H1 (cell line): Measurements from ENCODE around the gene ASIC1. TPM values are rescaled to one million over a fixed set of nuclear protein-coding genes. Genes with fewer than 3 reads are reported as not detected.

ENCODE experiments used
- CTCF ChIA-PET: fragments of 300-600 bp; sonication (Branson Sonifier 250); formaldehyde crosslinking; loops from one replicate; lab custom pipeline; 2021; ENCODE audit not compliant: partially characterized antibody; lab: Charles Lee
- POLR2A ChIA-PET: fragments of 300-600 bp; sonication (Branson Sonifier 250); formaldehyde crosslinking; loops from one replicate; lab custom pipeline; 2021; ENCODE audit warnings: inconsistent platforms; ENCODE audit not compliant: partially characterized antibody; lab: Charles Lee
- DNase-seq, 2 experiments: peaks; one replicate each; pipeline versions ENCODE4 v3.0.0 to v3.0.0-alpha.2; 2010 to 2022; ENCODE audit warnings: low spot score in 2 of 2, low read depth in 1 of 2, mixed read lengths in 1 of 2
- FAIRE-seq: peaks from 2 replicates; lab custom pipeline; 2011; peaks lifted over from hg19 to GRCh38; lab: Jason Lieb, UNC
- H2AFZ ChIP-seq: 2 replicates; pipeline ENCODE4 v1.8.1; 2012; ENCODE audit warnings: low read length, inconsistent platforms
- H2AK5ac ChIP-seq: 2 replicates; pipeline ENCODE4 v1.6.1; 2013; ENCODE audit warnings: low read depth, low read length
- H2BK120ac ChIP-seq: replicated peaks from 2 replicates; pipeline ENCODE3; 2013; ENCODE audit warnings: low read depth, low read length, inconsistent platforms
- H2BK12ac ChIP-seq: 2 replicates; pipeline ENCODE4 v1.6.1; 2013; ENCODE audit warnings: low read depth, low read length
- H2BK15ac ChIP-seq: 2 replicates; pipeline ENCODE4 v1.6.1; 2013; ENCODE audit warnings: low read length
- H2BK20ac ChIP-seq: 2 replicates; pipeline ENCODE4 v1.6.1; 2013; ENCODE audit warnings: low read length
- H2BK5ac ChIP-seq: 2 replicates; pipeline ENCODE4 v1.6.1; 2013; ENCODE audit warnings: low read depth, low read length
- H3K14ac ChIP-seq: 2 replicates; pipeline ENCODE4 v1.6.1; 2013; ENCODE audit warnings: inconsistent platforms; ENCODE audit not compliant: insufficient read length
- H3K18ac ChIP-seq: 2 replicates; pipeline ENCODE4 v1.6.1; 2013; ENCODE audit warnings: low read length; ENCODE audit errors: extremely low read depth
- H3K23ac ChIP-seq: 2 replicates; pipeline ENCODE4 v1.6.1; 2013; ENCODE audit warnings: inconsistent platforms; ENCODE audit not compliant: insufficient read length
- H3K23me2 ChIP-seq: 2 replicates; pipeline ENCODE4 v1.6.1; 2013; ENCODE audit warnings: low read depth, low read length
- H3K27ac ChIP-seq: 2 replicates; pipeline ENCODE4 v1.6.1; 2011; ENCODE audit warnings: low read depth, low read length, inconsistent platforms
- H3K27me3 ChIP-seq, 4 experiments: replicated peaks in 1 of 4; 1 replicate in 1 of 4; 2 replicates in 3 of 4; pipeline versions ENCODE4 v1.6.1 to v1.8.1; 2011 to 2013; ENCODE audit warnings: low read length in 3 of 4, mild to moderate bottlenecking in 3 of 4, inconsistent platforms in 2 of 4, mixed read lengths in 2 of 4, moderate library complexity in 1 of 4; ENCODE audit not compliant: control insufficient read depth in 3 of 4, insufficient read depth in 3 of 4; ENCODE audit errors: extremely low read depth in 1 of 4
- H3K36me3 ChIP-seq, 4 experiments: 2 replicates each; pipeline versions ENCODE4 v1.6.1 to v1.8.1; 2011 to 2013; ENCODE audit warnings: mild to moderate bottlenecking in 4 of 4, low read length in 3 of 4, moderate library complexity in 2 of 4, control low read depth in 1 of 4, inconsistent platforms in 1 of 4; ENCODE audit not compliant: insufficient read depth in 4 of 4, control insufficient read depth in 2 of 4
- H3K4ac ChIP-seq: replicated peaks from 2 replicates; pipeline ENCODE3; 2013; ENCODE audit warnings: low read length, low read depth, mixed read lengths, inconsistent platforms; ENCODE audit not compliant: insufficient read length
- H3K4me1 ChIP-seq, 4 experiments: replicated peaks in 1 of 4; 1 replicate in 1 of 4; 2 replicates in 3 of 4; pipeline versions ENCODE4 v1.6.1 to v1.8.1; 2011 to 2013; ENCODE audit warnings: low read length in 3 of 4, inconsistent platforms in 2 of 4, mixed read lengths in 1 of 4; ENCODE audit not compliant: insufficient read depth in 4 of 4, control insufficient read depth in 3 of 4
- H3K4me2 ChIP-seq, 2 experiments: 2 replicates each; pipeline versions ENCODE4 v1.6.1 to v1.8.1; 2011 to 2013; ENCODE audit warnings: low read depth in 2 of 2, low read length in 2 of 2, control low read depth in 1 of 2, inconsistent platforms in 1 of 2, mild to moderate bottlenecking in 1 of 2; ENCODE audit not compliant: insufficient read depth in 1 of 2
- H3K4me3 ChIP-seq, 4 experiments: fragments of 200-600, 300-600 bp in 1 of 4; sonication (generic), shearing (Covaris generic), sonication (Bioruptor Twin) in 1 of 4; 2 replicates each; pipeline versions ENCODE4 v1.5.1 to v1.8.1; 2011 to 2016; ENCODE audit warnings: low read length in 4 of 4, low read depth in 3 of 4, control low read depth in 2 of 4, inconsistent platforms in 2 of 4, mild to moderate bottlenecking in 2 of 4, mixed read lengths in 1 of 4, moderate library complexity in 1 of 4; ENCODE audit not compliant: insufficient read depth in 2 of 4; ENCODE audit errors: extremely low read depth in 1 of 4
- H3K56ac ChIP-seq: replicated peaks from 2 replicates; pipeline ENCODE3; 2013; ENCODE audit warnings: low read depth, mild to moderate bottlenecking, mixed read lengths, low read length, inconsistent platforms; ENCODE audit not compliant: insufficient read length
- H3K79me1 ChIP-seq: 2 replicates; pipeline ENCODE4 v1.6.1; 2013; ENCODE audit warnings: low read depth, low read length, control low read depth
- H3K79me2 ChIP-seq, 2 experiments: 2 replicates each; pipeline versions ENCODE4 v1.6.1 to v1.8.1; 2012 to 2013; ENCODE audit warnings: low read length in 2 of 2, mild to moderate bottlenecking in 2 of 2, inconsistent platforms in 1 of 2; ENCODE audit not compliant: insufficient read depth in 2 of 2, control insufficient read depth in 1 of 2
- H3K9ac ChIP-seq, 4 experiments: replicated peaks in 1 of 4; 1 replicate in 1 of 4; 2 replicates in 3 of 4; pipeline versions ENCODE4 v1.6.1 to v1.8.1; 2011 to 2013; ENCODE audit warnings: low read depth in 3 of 4, low read length in 3 of 4, control low read depth in 2 of 4, mild to moderate bottlenecking in 2 of 4, moderate library complexity in 2 of 4, inconsistent platforms in 1 of 4; ENCODE audit errors: extremely low read depth in 1 of 4
- H3K9me3 ChIP-seq, 2 experiments: 2 replicates each; pipeline versions ENCODE4 v1.6.1 to v1.8.1; 2012 to 2013; ENCODE audit warnings: mild to moderate bottlenecking in 2 of 2, moderate library complexity in 2 of 2, control low read depth in 1 of 2, inconsistent platforms in 1 of 2, low read depth in 1 of 2, low read length in 1 of 2, mixed read lengths in 1 of 2; ENCODE audit not compliant: insufficient read depth in 2 of 2
- H4K20me1 ChIP-seq, 2 experiments: replicated peaks in 1 of 2; 2 replicates each; pipeline versions ENCODE3 to v1.8.1; 2011 to 2013; ENCODE audit warnings: inconsistent platforms in 2 of 2, low read length in 2 of 2, mild to moderate bottlenecking in 1 of 2; ENCODE audit not compliant: insufficient read depth in 2 of 2, control insufficient read depth in 1 of 2
- H4K5ac ChIP-seq: 2 replicates; pipeline ENCODE4 v1.6.1; 2013; ENCODE audit warnings: low read length, low read depth, mixed read lengths, inconsistent platforms; ENCODE audit not compliant: insufficient read length
- H4K8ac ChIP-seq: 2 replicates; pipeline ENCODE4 v1.8.0; 2013; ENCODE audit warnings: mild to moderate bottlenecking, moderate library complexity, low read length, inconsistent platforms; ENCODE audit not compliant: insufficient read depth; ENCODE audit errors: extremely low read depth
- H4K91ac ChIP-seq: replicated peaks from 2 replicates; pipeline ENCODE3; 2013; ENCODE audit warnings: low read length, mixed read lengths, inconsistent platforms; ENCODE audit not compliant: insufficient read length
- CBX8 ChIP-seq: fragments of 300-800, 300-1000 bp; sonication (generic); IDR thresholded peaks from 2 replicates; pipeline ENCODE4 v1.7.1; 2016; ENCODE audit warnings: low read depth, low read length, borderline replicate concordance
- CTBP2 ChIP-seq: IDR thresholded peaks from 2 replicates; pipeline ENCODE4 v1.7.0; 2011; ENCODE audit warnings: borderline replicate concordance, mild to moderate bottlenecking, moderate library complexity, mixed read lengths, low read length; ENCODE audit not compliant: insufficient read depth, insufficient read length
- CTCF ChIP-seq, 3 experiments: IDR thresholded peaks; 1 replicate in 2 of 3; 2 replicates in 1 of 3; pipeline versions ENCODE4 v1.5.1 to v1.6.1; 2011; ENCODE audit warnings: low read length in 3 of 3, mild to moderate bottlenecking in 3 of 3, inconsistent platforms in 2 of 3, low read depth in 1 of 3, moderate library complexity in 1 of 3; ENCODE audit not compliant: insufficient read depth in 1 of 3; ENCODE audit errors: control extremely low read depth in 1 of 3
- NANOG ChIP-seq: IDR thresholded peaks from 2 replicates; pipeline ENCODE4 v1.6.1; 2011; ENCODE audit warnings: low read length, low read depth, mild to moderate bottlenecking, inconsistent platforms; ENCODE audit not compliant: insufficient read depth, poor library complexity, severe bottlenecking
- POLR2A ChIP-seq, 2 experiments: IDR thresholded peaks; 1 replicate in 1 of 2; 2 replicates in 1 of 2; pipeline ENCODE4 v1.6.1; 2011; ENCODE audit warnings: low read depth in 2 of 2, low read length in 2 of 2, mild to moderate bottlenecking in 2 of 2; ENCODE audit errors: control extremely low read depth in 1 of 2
- POU5F1 ChIP-seq: IDR thresholded peaks from 2 replicates; pipeline ENCODE4 v1.6.1; 2011; ENCODE audit warnings: low read depth, mild to moderate bottlenecking, low read length, moderate library complexity
- RXRA ChIP-seq: IDR thresholded peaks from 2 replicates; pipeline ENCODE4 v1.6.1; 2011; ENCODE audit warnings: low read depth, mild to moderate bottlenecking, low read length, moderate library complexity; ENCODE audit not compliant: insufficient read depth
- SIX5 ChIP-seq: IDR thresholded peaks from 2 replicates; pipeline ENCODE4 v1.6.1; 2011; ENCODE audit warnings: mild to moderate bottlenecking, low read depth, low read length
- SP4 ChIP-seq: IDR thresholded peaks from 2 replicates; pipeline ENCODE4 v1.6.1; 2012; ENCODE audit warnings: low read length, inconsistent platforms
- USF2 ChIP-seq: IDR thresholded peaks from 2 replicates; pipeline ENCODE4 v1.6.1; 2011; ENCODE audit warnings: low read length, improper control_type of control experiment
- WGBS, 2 experiments: shearing (Covaris generic) in 1 of 2; methylation state at CpG; one replicate each; pipeline versions ENCODE4 v1.1.6 to v1.1.7; 2013 to 2015; ENCODE audit warnings: low lambda C conversion rate in 2 of 2, mixed read lengths in 2 of 2, inconsistent platforms in 1 of 2, low coverage in 1 of 2, missing lambda C conversion rate in 1 of 2; ENCODE audit not compliant: insufficient replicate concordance in 2 of 2, insufficient coverage in 1 of 2, insufficient read length in 1 of 2; ENCODE audit errors: extremely low coverage in 1 of 2, missing lambda C conversion rate in 1 of 2; 5-methylcytosine and 5-hydroxymethylcytosine counted together
- polyA plus RNA-seq, 7 experiments: library from polyadenylated mRNA; depleted of rRNA in 3 of 7; stranded (reverse) in 5 of 7; unstranded in 2 of 7; fragments of >200 nt in 5 of 7; fragments of 200-250 nt in 2 of 7; gene quantifications; 1 replicate in 5 of 7; 2 replicates in 1 of 7; 4 replicates in 1 of 7; pipeline versions ENCODE4 v1.2.1 to v1.2.3, GENCODE V29; 2011 to 2013; ENCODE audit warnings: missing spikeins in 2 of 7, mixed read lengths in 2 of 7
- total RNA-seq: library from RNA; stranded (reverse); fragmentation: NEBNext Ultra II Directional; extraction: Animal tissue kit (Norgen Biotek cat#: 25700); gene quantifications from 2 replicates; pipeline ENCODE4 v1.2.1, GENCODE V29; 2021

Gene ASIC1
- total and polyA plus RNA-seq, 2 of the 8 experiments (the other 6 are each of a cell fraction or from before 2014, with no cell fraction given), result 2.4 to 4.4 TPM

GRCh38 chr12:50019524-50019923, 37.9 kb upstream of the ASIC1 start:
- Histone ChIP-seq H3K18ac (no peak overlapping the region), H2BK12ac (no peak overlapping the region), H2AFZ (no peak overlapping the region), H3K79me1 (peaks cover 5% of the 10 kb centered on the region), H3K9ac (no peak overlapping the region), H3K4me3 (no peak overlapping the region), H3K36me3 (peaks cover 0 to 7% (median 2%) of the 10 kb centered on the region in 4 experiments; a peak in 2 of 8 replicates), H3K14ac (no peak overlapping the region), H3K9me3 (no peaks in the 10 kb centered on the region), H4K5ac (no peak overlapping the region), H2BK15ac (no peak overlapping the region), H3K27ac (no peak overlapping the region), H2AK5ac (no peak overlapping the region), H3K27me3 (no peaks in the 10 kb centered on the region), H3K56ac (no peak overlapping the region), H3K23me2 (no peaks in the 10 kb centered on the region; the same call in 1 of the 2 replicates), H2BK20ac (no peak overlapping the region), H4K8ac (no peak overlapping the region), H2BK5ac (no peak overlapping the region), H4K20me1 (peaks cover 1 to 2% of the 10 kb centered on the region in 2 experiments), H3K4me1 (peaks cover 0 to 2% (median 0%) of the 10 kb centered on the region in 4 experiments; a peak in 1 of 7 replicates), H2BK120ac (no peak overlapping the region), H4K91ac (no peak overlapping the region), H3K4ac (no peak overlapping the region), H3K79me2 (peaks cover 0 to 78% of the 10 kb centered on the region in 2 experiments; a peak in 3 of 4 replicates), H3K23ac (no peak overlapping the region), H3K4me2 (no peak overlapping the region)
- CTCF ChIA-PET, result interaction anchor here (1.0 to 6.4 kb wide), 5 partner anchors 11 to 52 kb away, joined by 3 to 37 read pairs (median 5); no protein-coding TSS in a partner anchor
- WGBS, 2 experiments, result 88% methylated on average over 2 of the region's 2 CpGs; no CpG with 5 or more reads in 1 of the 2 experiments
- FAIRE-seq (no peak), DNase-seq (no peak)
- POLR2A ChIA-PET, result interaction anchor here (0.7 to 1.0 kb wide), 2 partner anchors 85 to 329 kb away, joined by 4 read pairs; no protein-coding TSS in a partner anchor
- TF ChIP-seq CTCF (IDR thresholded peaks at IDR 0.05; ENCODE audit: control extremely low read depth in 1 of 3, insufficient read depth in 1 of 3, low read depth in 1 of 3, low read length in 3 of 3) (no peak), SIX5 (no peak), CTBP2 (no peak), RXRA (no peak), SP4 (no peak), POU5F1 (no peak), NANOG (no peak), CBX8 (no peak), USF2 (no peak), POLR2A (IDR thresholded peaks at IDR 0.05; ENCODE audit: control extremely low read depth in 1 of 2, low read depth in 2 of 2, low read length in 2 of 2) (no peak)
